Activated CD4-positive, alpha-beta T cell treated with anti-CD3 and anti-CD28 coated beads, Interleukin-2, Interleukin-4, amounts not matched to agents 100 ng/mL and 50 ng/mL, durations not matched to agents 16 hours and 8 hours (primary cell): ENCODE measurements around the gene CRY2.
A peak's percentile ranks its signal among the peaks of the same experiment; 100 is the strongest.
"Not testable (repeated sequence)": the region's sequence is repeated elsewhere in the genome, so short reads cannot be mapped to it uniquely, and the experiment has no call there.

ENCODE experiments used
- DNase-seq: peaks from one replicate; pipeline ENCODE4 v3.0.0-alpha.2; 2020; ENCODE audit warnings: low spot score

The CRY2 gene

GRCh38 chr11:45899448-45900174 lies 52.3 kb downstream of the CRY2 start:
- peak; percentile 55 for DNase-seq

GRCh38 chr11:45900175-45900800 lies 53.0 kb downstream of the CRY2 start:
- DNase-seq = not testable (repeated sequence)

GRCh38 chr11:45900916-45901617 lies 53.8 kb downstream of the CRY2 start:
- no peak for DNase-seq

- no peak for DNase-seq
Measured at GRCh38 chr11:45901626-45902025, 54.4 kb downstream of the CRY2 start.

GRCh38 chr11:45902452-45903380 lies 55.4 kb downstream of the CRY2 start:
- no peak for DNase-seq

- DNase-seq = no peak
Measured at GRCh38 chr11:45904309-45904915, 57.1 kb downstream of the CRY2 start.

GRCh38 chr11:45905095-45905494 lies 57.8 kb downstream of the CRY2 start:
- DNase-seq = no peak

GRCh38 chr11:45905576-45905975 lies 58.3 kb downstream of the CRY2 start:
- DNase-seq = not testable (repeated sequence)

- DNase-seq = no peak
Measured at GRCh38 chr11:45906096-45906682, 58.9 kb downstream of the CRY2 start.

GRCh38 chr11:45906965-45907611 lies 59.8 kb downstream of the CRY2 start, which contains the start of gene FREY1:
Gene FREY1, minus strand, starts transcription at chr11:45907271. Its CDS starts 26 bp downstream, at chr11:45907245.
- no peak for DNase-seq

- DNase-seq = no peak
Measured at GRCh38 chr11:45907911-45908370, 60.7 kb downstream of the CRY2 start.

GRCh38 chr11:45909594-45910475 lies 62.6 kb downstream of the CRY2 start:
- no peak for DNase-seq

GRCh38 chr11:45910623-45911022 lies 63.3 kb downstream of the CRY2 start:
- no peak for DNase-seq

- DNase-seq = no peak
Measured at GRCh38 chr11:45913514-45913913, 66.2 kb downstream of the CRY2 start.

- DNase-seq = no peak
Measured at GRCh38 chr11:45913942-45914635, 66.8 kb downstream of the CRY2 start.

GRCh38 chr11:45915446-45915845 lies 68.2 kb downstream of the CRY2 start:
- no peak for DNase-seq

- DNase-seq = no peak
Measured at GRCh38 chr11:45917286-45917622, 70.0 kb downstream of the CRY2 start.

GRCh38 chr11:45917623-45918330 lies 70.5 kb downstream of the CRY2 start, which contains the start of gene PEX16:
Gene PEX16, minus strand, starts transcription at chr11:45917877. Its CDS starts 66 bp downstream, at chr11:45917811.
- peak; percentile 97 for DNase-seq
